ENCODE data around the gene RNF17. TPM values are rescaled to one million over a fixed set of nuclear protein-coding genes. Genes with fewer than 3 reads are reported as not detected.
"Not testable (repeated sequence)": the region's sequence is repeated elsewhere in the genome, so short reads cannot be mapped to it uniquely, and the experiment has no call there.

The RNF17 gene
- polyA plus RNA-seq, 6 donors from 2014 or later, result 0.21 to 0.34 TPM; not detected in 4

GRCh38 chr13:24747248-24748060 is 16.5 kb upstream of the RNF17 start:
- ATAC-seq (ENCODE audit: low read depth in 2 of 2) (no peak), DNase-seq (no peak)
- H3K27ac Mint-ChIP-seq, result no peak overlapping the region
- no peaks in the 10 kb centered on the region for H3K36me3 Mint-ChIP-seq
- H3K4me1 Mint-ChIP-seq, result peaks cover 6 to 12% (median 9%) of the 10 kb centered on the region in 3 donors
- no peaks in the 10 kb centered on the region for H3K9me3 Mint-ChIP-seq
- peak overlapping the region in 6 of 8 donors; percentile 37 to 85 (median 70) for H3K4me3 Mint-ChIP-seq
- H3K27me3 Mint-ChIP-seq, result peaks cover 27 to 83% (median 62%) of the 10 kb centered on the region in 3 donors

GRCh38 chr13:24748061-24748400 is 15.9 kb upstream of the RNF17 start:
- no peak for DNase-seq
- Mint-ChIP-seq H3K27me3 (peaks cover 30 to 77% (median 65%) of the 10 kb centered on the region in 3 donors), H3K27ac (no peak overlapping the region), H3K4me1 (peaks cover 6 to 12% (median 9%) of the 10 kb centered on the region in 3 donors), H3K9me3 (no peaks in the 10 kb centered on the region), H3K4me3 (peak overlapping the region in 5 of 8 donors; percentile 35 to 82 (median 65)), H3K36me3 (no peaks in the 10 kb centered on the region)
- ATAC-seq (ENCODE audit: low read depth in 2 of 2), result no peak

- ATAC-seq (ENCODE audit: low read depth in 2 of 2) (no peak), DNase-seq (no peak)
- Mint-ChIP-seq H3K4me3 (no peak overlapping the region), H3K4me1 (no peaks in the 10 kb centered on the region), H3K9me3 (peaks cover 0 to 2% (median 0%) of the 10 kb centered on the region in 7 donors), H3K36me3 (no peaks in the 10 kb centered on the region), H3K27ac (no peak overlapping the region), H3K27me3 (peaks cover 10 to 27% (median 18%) of the 10 kb centered on the region in 3 donors)
Observed at GRCh38 chr13:24759197-24759596, 4.8 kb upstream of the RNF17 start.

- Mint-ChIP-seq H3K27me3 (peaks cover 4 to 6% (median 6%) of the 10 kb centered on the region in 3 donors), H3K27ac (peak overlapping the region in 1 of 6 donors; percentile 8), H3K4me1 (no peaks in the 10 kb centered on the region), H3K36me3 (no peaks in the 10 kb centered on the region), H3K4me3 (peak overlapping the region in 1 of 8 donors; percentile 8), H3K9me3 (peaks cover 0 to 4% (median 0%) of the 10 kb centered on the region in 7 donors)
- no peak for ATAC-seq (ENCODE audit: low read depth in 2 of 2)
- no peak for DNase-seq
Observed at GRCh38 chr13:24764276-24764630, 284 bp downstream of the RNF17 start.

GRCh38 chr13:24777171-24777570 is 13.2 kb downstream of the RNF17 start:
- Mint-ChIP-seq H3K27me3 (peaks cover 5 to 13% (median 7%) of the 10 kb centered on the region in 3 donors), H3K36me3 (no peaks in the 10 kb centered on the region), H3K9me3 (peaks cover 0 to 10% (median 0%) of the 10 kb centered on the region in 7 donors), H3K4me1 (no peaks in the 10 kb centered on the region), H3K27ac (no peak overlapping the region), H3K4me3 (no peak overlapping the region)
- no peak for DNase-seq
- ATAC-seq (ENCODE audit: low read depth in 2 of 2), result no peak

- Mint-ChIP-seq H3K27me3 (peaks cover 0 to 13% (median 7%) of the 10 kb centered on the region in 3 donors), H3K9me3 (peaks cover 3 to 27% (median 13%) of the 10 kb centered on the region in 7 donors), H3K27ac (no peak overlapping the region), H3K4me1 (no peaks in the 10 kb centered on the region), H3K36me3 (peaks cover 0 to 7% of the 10 kb centered on the region in 2 donors), H3K4me3 (no peak overlapping the region)
- no peak for DNase-seq
- ATAC-seq (ENCODE audit: low read depth in 2 of 2), result no peak
Observed at GRCh38 chr13:24784319-24784718, 20.4 kb downstream of the RNF17 start.

GRCh38 chr13:24788538-24788937 is 24.6 kb downstream of the RNF17 start:
- no peak overlapping the region for H3K27ac Mint-ChIP-seq
- ATAC-seq (ENCODE audit: low read depth in 2 of 2), result no peak
- no peaks in the 10 kb centered on the region for H3K4me1 Mint-ChIP-seq
- peaks cover 0 to 7% of the 10 kb centered on the region in 2 donors for H3K36me3 Mint-ChIP-seq
- H3K4me3 Mint-ChIP-seq, result no peak overlapping the region
- DNase-seq, result no peak
- peaks cover 0 to 27% (median 9%) of the 10 kb centered on the region in 3 donors for H3K27me3 Mint-ChIP-seq
- peaks cover 3 to 20% (median 9%) of the 10 kb centered on the region in 7 donors for H3K9me3 Mint-ChIP-seq

- Mint-ChIP-seq H3K27me3 (peaks cover 0 to 17% (median 10%) of the 10 kb centered on the region in 3 donors), H3K9me3 (peaks cover 0 to 6% (median 3%) of the 10 kb centered on the region in 7 donors), H3K4me3 (no peak overlapping the region), H3K36me3 (no peaks in the 10 kb centered on the region), H3K27ac (no peak overlapping the region), H3K4me1 (no peaks in the 10 kb centered on the region)
- DNase-seq (no peak), ATAC-seq (ENCODE audit: low read depth in 2 of 2) (no peak)
Observed at GRCh38 chr13:24802074-24802473, 38.1 kb downstream of the RNF17 start.

GRCh38 chr13:24821207-24821606 is 57.2 kb downstream of the RNF17 start:
- ATAC-seq (ENCODE audit: low read depth in 2 of 2), result no peak
- Mint-ChIP-seq H3K27ac (no peak overlapping the region), H3K36me3 (peaks cover 8% of the 10 kb centered on the region in 2 donors), H3K4me1 (no peaks in the 10 kb centered on the region), H3K9me3 (peaks cover 2 to 19% (median 5%) of the 10 kb centered on the region in 7 donors), H3K4me3 (no peak overlapping the region), H3K27me3 (peaks cover 19 to 31% (median 29%) of the 10 kb centered on the region in 3 donors)
- no peak for DNase-seq

- H3K27me3 Mint-ChIP-seq, result peaks cover 19 to 29% (median 23%) of the 10 kb centered on the region in 3 donors
- no peak overlapping the region for H3K27ac Mint-ChIP-seq
- peaks cover 2 to 19% (median 5%) of the 10 kb centered on the region in 7 donors for H3K9me3 Mint-ChIP-seq
- no peak for DNase-seq
- peaks cover 8% of the 10 kb centered on the region in 2 donors for H3K36me3 Mint-ChIP-seq
- H3K4me3 Mint-ChIP-seq, result no peak overlapping the region
- H3K4me1 Mint-ChIP-seq, result no peaks in the 10 kb centered on the region
- ATAC-seq (ENCODE audit: low read depth in 2 of 2), result no peak
Observed at GRCh38 chr13:24822640-24823039, 58.7 kb downstream of the RNF17 start.

GRCh38 chr13:24823122-24823710 is 59.2 kb downstream of the RNF17 start:
- Mint-ChIP-seq H3K4me3 (peak overlapping the region in 1 of 8 donors; percentile 3), H3K9me3 (peaks cover 2 to 19% (median 5%) of the 10 kb centered on the region in 7 donors), H3K27me3 (peaks cover 18 to 29% (median 19%) of the 10 kb centered on the region in 3 donors)
- not testable (repeated sequence) for H3K27ac Mint-ChIP-seq; DNase-seq; H3K36me3 Mint-ChIP-seq; ATAC-seq (ENCODE audit: low read depth in 2 of 2); H3K4me1 Mint-ChIP-seq

GRCh38 chr13:24827799-24828198 is 63.8 kb downstream of the RNF17 start:
- no peak for ATAC-seq (ENCODE audit: low read depth in 2 of 2)
- H3K36me3 Mint-ChIP-seq, result no peaks in the 10 kb centered on the region
- peaks cover 0 to 5% (median 0%) of the 10 kb centered on the region in 7 donors for H3K9me3 Mint-ChIP-seq

GRCh38 chr13:24834902-24835510 is 71.0 kb downstream of the RNF17 start:
- no peak for ATAC-seq (ENCODE audit: low read depth in 2 of 2)
- H3K27ac Mint-ChIP-seq, result no peak overlapping the region

More at GRCh38 chr13:24827799-24828198, 63.8 kb downstream of the RNF17 start:
- peaks cover 7 to 16% (median 14%) of the 10 kb centered on the region in 3 donors for H3K27me3 Mint-ChIP-seq
- DNase-seq, result no peak
- no peaks in the 10 kb centered on the region for H3K4me1 Mint-ChIP-seq
- no peak overlapping the region for H3K4me3 Mint-ChIP-seq
- no peak overlapping the region for H3K27ac Mint-ChIP-seq

More at GRCh38 chr13:24834902-24835510, 71.0 kb downstream of the RNF17 start:
- Mint-ChIP-seq H3K4me1 (peaks cover 0 to 7% (median 0%) of the 10 kb centered on the region in 3 donors), H3K4me3 (no peak overlapping the region), H3K36me3 (no peaks in the 10 kb centered on the region), H3K27me3 (peaks cover 14 to 31% (median 18%) of the 10 kb centered on the region in 3 donors), H3K9me3 (peaks cover 0 to 2% (median 0%) of the 10 kb centered on the region in 7 donors)
- DNase-seq, result no peak
